Thyroid gland (tissue), 4 donors: ENCODE measurements around the gene CHN2. TPM values are rescaled to one million over a fixed set of nuclear protein-coding genes. Genes with fewer than 3 reads are reported as not detected.

Source experiments
- DNase-seq, 2 donors: peaks; one replicate each; pipeline ENCODE4 v3.0.0-alpha.2; 2019
- H3K27ac ChIP-seq, 3 donors: fragments of 200-600 bp; sonication (generic); 1 replicate in 2 of 3; 2 replicates in 1 of 3; pipeline ENCODE4 v1.5.1; 2016 to 2019; ENCODE audit warnings: mild to moderate bottlenecking in 1 of 3, moderate library complexity in 1 of 3
- H3K27me3 ChIP-seq: fragments of 200-600 bp; sonication (generic); one replicate; pipeline ENCODE4 v1.5.1; 2019
- H3K36me3 ChIP-seq, 2 donors: fragments of 200-600 bp; sonication (generic); one replicate each; pipeline ENCODE4 v1.5.1; 2016 to 2019
- H3K4me1 ChIP-seq, 2 donors: fragments of 200-600 bp; sonication (generic); one replicate each; pipeline ENCODE4 v1.5.1; 2017 to 2019
- H3K4me3 ChIP-seq, 3 donors: fragments of 200-600 bp; sonication (generic); replicated peaks in 1 of 3; 1 replicate in 2 of 3; 2 replicates in 1 of 3; pipeline ENCODE4 v1.5.1; 2016; ENCODE audit warnings: mild to moderate bottlenecking in 1 of 3
- H3K9me3 ChIP-seq: fragments of 200-600 bp; sonication (generic); one replicate; pipeline ENCODE4 v1.5.1; 2017
- POLR2A ChIP-seq, 2 donors: fragments of 450-650 bp; IDR thresholded peaks; one replicate each; pipeline ENCODE4 v1.6.1; 2017; ENCODE audit warnings: antibody characterized with exemption in 2 of 2, mild to moderate bottlenecking in 2 of 2, moderate library complexity in 1 of 2
- WGBS, 2 donors: methylation state at CpG; one replicate each; pipeline ENCODE4 v1.1.5; 2017; 5-methylcytosine and 5-hydroxymethylcytosine counted together
- intact Hi-C: fragments of 100-400 bp; cut with DNase I; formaldehyde crosslinking; loops from one replicate; pipeline ENCODE4 v1.15.1; 2023
- total RNA-seq, 4 donors: library from RNA; depleted of rRNA; stranded (reverse); fragments of >200 nt; gene quantifications; one replicate each; pipeline ENCODE4 v1.2.3, GENCODE V29; 2016
- TF ChIP-seq, protein P1 (sequence below), 6 experiments: fragments of 200-600 bp in 3 of 6; fragments of 450-650 bp in 3 of 6; sonication (generic) in 3 of 6; IDR thresholded peaks; one replicate each; pipeline ENCODE4 v1.5.1; 2016 to 2019; ENCODE audit warnings: antibody characterized with exemption in 6 of 6, mild to moderate bottlenecking in 2 of 6, inconsistent platforms in 1 of 6, moderate library complexity in 1 of 6

CHN2 gene
- total RNA-seq, 4 donors from 2014 or later, result 11.7 to 54.3 (median 41.4) TPM

DNA sequence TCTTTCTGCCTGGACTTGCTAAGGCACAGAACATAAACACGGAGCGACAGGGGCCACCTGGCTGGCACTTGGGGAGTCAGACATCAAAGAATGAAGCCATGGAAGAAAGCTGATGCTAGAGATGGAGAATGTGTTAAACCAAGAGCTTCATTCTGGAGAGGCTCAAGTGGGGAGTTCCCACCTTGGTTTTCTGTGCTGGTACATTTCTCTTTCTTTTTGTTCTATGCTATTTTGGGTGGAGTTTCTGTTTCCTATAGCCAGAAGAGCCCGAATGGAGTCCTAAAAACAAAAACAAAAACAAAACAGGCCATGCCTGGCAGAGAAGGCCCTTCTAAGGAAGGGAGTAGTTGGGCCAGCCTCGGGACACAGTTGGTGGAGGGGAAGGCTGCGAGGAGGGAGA, 220.6 kb downstream of the CHN2 start:
- TF ChIP-seq, protein P1, sequence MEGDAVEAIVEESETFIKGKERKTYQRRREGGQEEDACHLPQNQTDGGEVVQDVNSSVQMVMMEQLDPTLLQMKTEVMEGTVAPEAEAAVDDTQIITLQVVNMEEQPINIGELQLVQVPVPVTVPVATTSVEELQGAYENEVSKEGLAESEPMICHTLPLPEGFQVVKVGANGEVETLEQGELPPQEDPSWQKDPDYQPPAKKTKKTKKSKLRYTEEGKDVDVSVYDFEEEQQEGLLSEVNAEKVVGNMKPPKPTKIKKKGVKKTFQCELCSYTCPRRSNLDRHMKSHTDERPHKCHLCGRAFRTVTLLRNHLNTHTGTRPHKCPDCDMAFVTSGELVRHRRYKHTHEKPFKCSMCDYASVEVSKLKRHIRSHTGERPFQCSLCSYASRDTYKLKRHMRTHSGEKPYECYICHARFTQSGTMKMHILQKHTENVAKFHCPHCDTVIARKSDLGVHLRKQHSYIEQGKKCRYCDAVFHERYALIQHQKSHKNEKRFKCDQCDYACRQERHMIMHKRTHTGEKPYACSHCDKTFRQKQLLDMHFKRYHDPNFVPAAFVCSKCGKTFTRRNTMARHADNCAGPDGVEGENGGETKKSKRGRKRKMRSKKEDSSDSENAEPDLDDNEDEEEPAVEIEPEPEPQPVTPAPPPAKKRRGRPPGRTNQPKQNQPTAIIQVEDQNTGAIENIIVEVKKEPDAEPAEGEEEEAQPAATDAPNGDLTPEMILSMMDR (IDR thresholded peaks at IDR 0.05), result no peak
- TF ChIP-seq POLR2A (IDR thresholded peaks at IDR 0.05), result no peak
- H3K27me3 ChIP-seq, result no peaks in the 10 kb centered on the region
- H3K4me1 ChIP-seq, result no peaks in the 10 kb centered on the region
- intact Hi-C loops, result no loop called here
- H3K27ac ChIP-seq, result no peak overlapping the region
- no peaks in the 10 kb centered on the region for H3K9me3 ChIP-seq
- 84 to 88% methylated on average over 5 of the region's 5 CpGs for WGBS, 2 donors
- H3K36me3 ChIP-seq, result no peaks in the 10 kb centered on the region
- no peak overlapping the region for H3K4me3 ChIP-seq
- no peak for DNase-seq

DNA sequence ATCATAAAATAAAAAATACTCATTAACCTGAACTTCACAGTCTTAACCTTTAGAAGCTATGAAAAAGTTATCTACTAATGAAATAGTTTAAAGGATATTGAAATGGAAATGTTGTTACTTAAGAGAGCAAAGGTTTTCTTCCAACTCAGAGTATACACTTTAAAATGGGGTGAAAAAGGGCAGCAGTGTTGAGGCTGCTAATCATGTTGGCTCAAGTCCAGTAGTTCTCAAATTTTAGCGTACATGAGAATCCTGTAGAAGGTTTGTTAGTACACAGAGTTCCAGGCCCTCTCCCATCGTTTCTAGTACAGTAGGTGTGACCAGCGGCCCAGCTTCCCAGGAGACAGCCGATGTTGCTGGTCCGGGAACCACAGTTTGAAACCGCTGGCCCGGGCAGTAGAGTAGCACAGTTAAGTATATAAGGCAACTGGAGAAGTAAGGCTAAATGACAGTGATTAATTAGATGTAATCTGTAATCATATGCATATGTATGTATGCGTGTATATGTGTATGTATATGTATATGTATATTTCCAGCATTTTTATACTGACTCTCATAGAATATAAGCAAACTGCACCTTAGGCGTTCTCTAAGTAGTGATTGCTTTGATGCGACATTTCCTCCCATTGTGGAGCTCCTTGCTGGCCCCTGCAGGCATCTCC, 221.8 kb downstream of the CHN2 start:
- Histone ChIP-seq H3K9me3 (no peaks in the 10 kb centered on the region), H3K27ac (no peak overlapping the region), H3K36me3 (no peaks in the 10 kb centered on the region), H3K4me1 (no peaks in the 10 kb centered on the region), H3K27me3 (no peaks in the 10 kb centered on the region), H3K4me3 (no peak overlapping the region)
- no peak for TF ChIP-seq POLR2A (IDR thresholded peaks at IDR 0.05)
- TF ChIP-seq, protein P1 (IDR thresholded peaks at IDR 0.05), result no peak
- 86 to 87% methylated on average over 10 of the region's 10 CpGs for WGBS, 2 donors
- intact Hi-C loops, result no loop called here
- no peak for DNase-seq

DNA sequence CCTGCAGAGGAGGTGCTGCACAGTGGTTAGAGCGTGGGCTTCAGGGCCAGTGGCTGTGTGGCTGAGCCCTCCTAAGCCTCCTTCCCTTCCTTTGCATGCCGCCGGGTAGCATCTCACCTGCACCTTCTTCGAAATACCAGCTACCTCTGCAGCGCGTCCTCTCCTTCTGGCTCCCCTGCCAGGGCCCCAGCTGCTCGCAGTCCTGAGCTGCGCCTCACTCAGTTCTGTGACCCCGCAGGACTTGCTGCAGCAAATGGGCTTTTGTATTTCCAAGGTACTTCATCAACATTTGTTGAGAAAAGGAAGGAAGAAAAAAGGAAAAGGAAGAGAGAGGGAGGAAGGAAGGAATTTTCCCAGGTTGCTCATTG, 222.3 kb downstream of the CHN2 start:
- WGBS, 2 donors, result 94 to 96% methylated on average over 9 of the region's 9 CpGs
- H3K36me3 ChIP-seq, result no peaks in the 10 kb centered on the region
- H3K27ac ChIP-seq, result no peak overlapping the region
- H3K4me1 ChIP-seq, result no peaks in the 10 kb centered on the region
- no peak overlapping the region for H3K4me3 ChIP-seq
- no peaks in the 10 kb centered on the region for H3K9me3 ChIP-seq
- no peak for DNase-seq
- no peaks in the 10 kb centered on the region for H3K27me3 ChIP-seq
- TF ChIP-seq, protein P1 (IDR thresholded peaks at IDR 0.05), result no peak
- TF ChIP-seq POLR2A (IDR thresholded peaks at IDR 0.05), result no peak
- intact Hi-C loops, result no loop called here

DNA sequence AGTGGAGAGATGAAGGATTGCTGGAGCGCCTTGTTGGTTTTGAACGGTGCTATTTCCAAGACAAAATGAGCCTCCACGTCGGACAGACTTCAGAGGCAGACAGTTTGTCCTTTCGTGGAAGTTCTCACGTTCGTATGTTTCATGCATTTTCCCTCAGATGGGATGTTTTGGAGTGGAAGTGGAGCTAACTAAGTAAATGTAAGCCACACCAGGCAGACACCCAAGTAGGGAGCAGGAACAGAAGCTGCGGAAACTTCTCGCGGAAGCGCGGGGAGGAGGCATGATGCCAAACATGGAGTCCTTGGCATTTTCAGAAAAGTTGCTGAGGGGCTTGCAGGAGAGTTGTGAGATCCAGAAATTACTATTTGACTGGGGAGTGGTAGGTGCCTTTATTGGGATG, 223.5 kb downstream of the CHN2 start:
- 82 to 83% methylated on average over 12 of the region's 12 CpGs for WGBS, 2 donors

DNA sequence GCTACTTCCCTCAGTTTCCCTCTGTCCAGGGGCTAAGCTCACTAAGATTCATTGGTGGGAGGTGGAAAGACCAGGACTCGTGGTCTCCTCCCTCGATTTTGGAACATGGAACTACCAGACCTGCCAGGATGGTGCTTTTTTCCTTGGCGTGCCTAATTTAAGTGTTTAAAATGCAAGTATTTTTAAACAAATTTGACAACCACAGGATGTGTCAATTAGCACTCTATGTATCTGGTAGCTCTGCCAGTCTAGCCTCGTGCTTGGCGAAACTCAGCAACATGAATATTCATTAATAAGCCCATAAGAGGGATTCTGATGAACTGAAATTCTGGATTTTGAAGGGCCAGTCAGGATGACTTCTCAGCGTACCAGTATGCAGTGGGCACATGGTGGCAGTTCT, 224.1 kb downstream of the CHN2 start:
- TF ChIP-seq, protein P1 (IDR thresholded peaks at IDR 0.05), result no peak
- TF ChIP-seq POLR2A (IDR thresholded peaks at IDR 0.05), result no peak
- WGBS, 2 donors, result 89 to 93% methylated on average over 6 of the region's 6 CpGs

More for the DNA sequence above, 223.5 kb downstream of the CHN2 start:
- Histone ChIP-seq H3K4me1 (no peaks in the 10 kb centered on the region), H3K36me3 (no peaks in the 10 kb centered on the region), H3K27ac (no peak overlapping the region), H3K9me3 (no peaks in the 10 kb centered on the region), H3K4me3 (no peak overlapping the region), H3K27me3 (no peaks in the 10 kb centered on the region)
- TF ChIP-seq POLR2A (IDR thresholded peaks at IDR 0.05), result no peak
- TF ChIP-seq, protein P1 (IDR thresholded peaks at IDR 0.05), result no peak
- intact Hi-C loops, result no loop called here
- DNase-seq, result no peak

More for the DNA sequence above, 224.1 kb downstream of the CHN2 start:
- Histone ChIP-seq H3K36me3 (no peaks in the 10 kb centered on the region), H3K4me3 (no peak overlapping the region), H3K27me3 (no peaks in the 10 kb centered on the region), H3K9me3 (no peaks in the 10 kb centered on the region), H3K27ac (no peak overlapping the region), H3K4me1 (no peaks in the 10 kb centered on the region)
- intact Hi-C loops, result no loop called here
- DNase-seq, result no peak
